ENCODE measurements around the gene UNCX. TPM values are rescaled to one million over a fixed set of nuclear protein-coding genes. Genes with fewer than 3 reads are reported as not detected.
"Not testable (repeated sequence)": the region's sequence is repeated elsewhere in the genome, so short reads cannot be mapped to it uniquely, and the experiment has no call there.

Gene UNCX
- not detected for polyA plus RNA-seq (2012; ENCODE audit: insufficient read depth, insufficient read length)

DNA sequence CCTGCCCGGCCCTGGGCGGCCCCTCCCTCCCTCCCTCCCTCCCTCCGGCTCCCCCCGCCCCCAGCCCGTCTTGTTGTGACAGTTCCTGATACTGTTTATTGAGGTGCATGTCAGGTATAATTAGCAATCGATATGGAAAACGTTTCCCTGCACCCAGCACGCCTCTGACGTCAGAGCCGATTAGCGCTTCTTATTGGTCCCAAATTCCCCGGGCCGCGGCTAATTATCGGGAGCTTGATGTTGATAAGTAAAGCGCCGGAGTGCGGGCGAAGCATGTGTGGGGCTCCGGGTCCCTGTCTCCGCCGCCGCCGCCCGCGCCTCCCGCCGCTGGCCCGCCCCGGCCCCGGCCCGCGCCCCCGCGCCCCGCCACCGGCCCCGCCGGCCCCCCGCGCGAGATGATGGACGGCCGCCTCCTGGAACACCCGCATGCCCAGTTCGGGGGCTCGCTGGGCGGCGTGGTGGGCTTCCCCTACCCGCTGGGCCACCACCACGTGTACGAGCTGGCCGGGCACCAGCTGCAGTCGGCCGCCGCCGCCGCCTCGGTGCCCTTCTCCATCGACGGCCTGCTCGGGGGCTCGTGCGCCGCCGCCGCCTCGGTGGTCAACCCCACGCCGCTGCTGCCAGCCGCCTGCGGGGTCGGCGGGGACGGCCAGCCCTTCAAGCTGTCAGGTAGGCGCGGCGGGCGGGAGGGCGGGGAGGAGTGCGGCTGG, at the start of gene UNCX:
UNCX (plus strand) TSS at position 250 of the 710 bp plus-strand sequence; CDS start at position 396, 146 bp downstream.
- DNase-seq (ENCODE audit: low read depth, low spot score): no peak
- H3K4me3 ChIP-seq (ENCODE audit: low read length): no peak within 1 kb of the TSS

- DNase-seq (ENCODE audit: low read depth, low spot score): no peak
- no peak overlapping the region for H3K4me3 ChIP-seq (ENCODE audit: low read length)
Observed at GRCh38 chr7:1187127-1187526, 45.5 kb upstream of the UNCX start.

GRCh38 chr7:1188720-1189294, 43.9 kb upstream of the UNCX start:
- no peak overlapping the region for H3K4me3 ChIP-seq (ENCODE audit: low read length)
- DNase-seq (ENCODE audit: low read depth, low spot score): no peak

GRCh38 chr7:1189986-1190772, 42.5 kb upstream of the UNCX start:
- H3K4me3 ChIP-seq (ENCODE audit: low read length): no peak overlapping the region
- DNase-seq (ENCODE audit: low read depth, low spot score): no peak

- DNase-seq (ENCODE audit: low read depth, low spot score): peak; percentile 82
- H3K4me3 ChIP-seq (ENCODE audit: low read length): peak overlapping the region; percentile 28
Observed at GRCh38 chr7:1192171-1192676, 40.4 kb upstream of the UNCX start.

GRCh38 chr7:1193593-1194424, 38.9 kb upstream of the UNCX start:
- H3K4me3 ChIP-seq (ENCODE audit: low read length): no peak overlapping the region
- no peak for DNase-seq (ENCODE audit: low read depth, low spot score)

- not testable (repeated sequence) for DNase-seq (ENCODE audit: low read depth, low spot score); H3K4me3 ChIP-seq (ENCODE audit: low read length)
Observed at GRCh38 chr7:1196441-1196840, 36.2 kb upstream of the UNCX start.

DNA sequence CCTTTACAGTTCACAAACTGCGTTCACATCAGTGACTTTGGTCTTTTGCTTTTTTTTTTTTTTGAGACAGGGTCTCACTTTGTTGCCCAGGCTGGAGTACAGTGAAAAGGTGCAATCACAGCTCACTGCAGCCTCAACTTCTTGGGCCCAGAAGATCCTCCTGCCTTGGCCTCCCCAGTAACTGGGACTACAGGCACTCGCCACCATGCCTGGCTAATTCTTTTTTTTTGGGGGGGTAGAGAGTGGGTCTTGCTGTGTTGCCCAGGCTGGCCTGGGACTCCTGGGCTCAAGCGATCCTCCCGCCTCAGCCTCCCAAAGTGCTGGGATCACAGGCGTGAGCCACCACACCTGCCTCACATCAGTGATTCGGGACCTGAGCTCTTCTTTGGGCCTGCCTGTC, 35.7 kb upstream of the UNCX start:
- no peak overlapping the region for H3K4me3 ChIP-seq (ENCODE audit: low read length)
- DNase-seq (ENCODE audit: low read depth, low spot score): no peak

GRCh38 chr7:1197997-1198625, 34.6 kb upstream of the UNCX start:
- no peak for DNase-seq (ENCODE audit: low read depth, low spot score)
- no peak overlapping the region for H3K4me3 ChIP-seq (ENCODE audit: low read length)

DNA sequence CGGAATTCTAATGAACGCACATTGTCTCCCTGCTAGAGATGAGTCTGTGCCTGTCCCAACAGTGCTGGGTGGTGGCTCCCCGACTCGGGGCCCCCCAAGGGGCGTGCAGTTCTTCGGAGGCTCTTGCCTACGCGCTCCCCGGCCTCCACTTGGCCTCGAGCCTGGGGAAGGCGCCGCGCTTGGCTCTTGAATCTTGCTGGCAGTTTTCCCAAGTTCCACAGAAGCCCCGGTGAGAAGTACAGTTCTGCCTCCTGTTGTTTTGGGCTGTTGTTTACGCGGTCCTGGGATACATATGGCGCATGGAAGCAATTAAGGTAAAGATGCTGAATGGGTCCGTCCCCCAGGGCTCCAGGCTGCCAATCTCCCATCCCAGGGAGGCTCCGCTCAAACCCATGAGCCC, 32.6 kb upstream of the UNCX start:
- no peak for DNase-seq (ENCODE audit: low read depth, low spot score)
- H3K4me3 ChIP-seq (ENCODE audit: low read length): no peak overlapping the region

DNA sequence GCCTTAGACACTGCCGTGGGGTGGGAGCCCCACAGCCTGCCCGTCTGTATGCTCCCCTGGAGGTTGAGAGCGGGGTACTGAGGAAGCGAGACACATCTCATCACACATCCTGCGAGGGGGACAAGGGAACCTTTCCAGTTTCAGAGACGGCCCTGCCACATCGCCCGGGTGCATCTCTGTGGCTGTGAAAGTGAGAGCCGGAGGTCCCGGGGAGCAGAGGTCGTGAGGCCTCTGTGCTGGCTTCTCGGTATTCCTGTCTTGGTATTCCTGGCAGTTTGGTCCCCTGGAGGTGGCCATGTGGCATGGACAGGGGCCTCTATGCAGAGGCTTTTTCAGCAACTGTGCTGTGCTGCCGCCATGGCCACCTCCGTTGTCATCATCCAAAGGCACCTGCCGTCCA, 30.8 kb upstream of the UNCX start:
- DNase-seq (ENCODE audit: low read depth, low spot score): no peak
- H3K4me3 ChIP-seq (ENCODE audit: low read length): no peak overlapping the region

- not testable (repeated sequence) for H3K4me3 ChIP-seq (ENCODE audit: low read length); DNase-seq (ENCODE audit: low read depth, low spot score)
Observed at GRCh38 chr7:1202914-1203313, 29.8 kb upstream of the UNCX start.

- no peak for DNase-seq (ENCODE audit: low read depth, low spot score)
- no peak overlapping the region for H3K4me3 ChIP-seq (ENCODE audit: low read length)
Observed at GRCh38 chr7:1204460-1205140, 28.1 kb upstream of the UNCX start.

DNA sequence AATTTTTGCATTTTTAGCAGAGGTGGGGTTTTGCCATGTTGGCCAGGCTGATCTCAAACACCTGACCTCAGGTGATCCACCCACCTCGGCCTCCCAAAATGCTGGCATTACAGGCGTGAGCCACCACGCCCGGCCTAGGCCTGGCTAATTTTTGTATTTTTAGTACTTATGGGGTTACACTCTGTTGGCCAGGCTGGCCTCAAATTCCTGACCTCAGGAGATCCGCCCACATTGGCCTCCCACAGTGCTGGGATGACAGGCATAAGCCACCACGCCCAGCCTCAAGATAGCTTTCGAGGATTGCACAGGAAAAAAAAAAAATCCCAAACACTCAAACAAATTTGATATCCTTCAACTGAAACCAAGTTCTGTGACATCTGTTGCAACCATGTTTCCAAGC, 26.9 kb upstream of the UNCX start:
- H3K4me3 ChIP-seq (ENCODE audit: low read length); DNase-seq (ENCODE audit: low read depth, low spot score): not testable (repeated sequence)

- DNase-seq (ENCODE audit: low read depth, low spot score): no peak
- H3K4me3 ChIP-seq (ENCODE audit: low read length): no peak overlapping the region
Observed at GRCh38 chr7:1209097-1209496, 23.6 kb upstream of the UNCX start.

- H3K4me3 ChIP-seq (ENCODE audit: low read length): no peak overlapping the region
- DNase-seq (ENCODE audit: low read depth, low spot score): no peak
Observed at GRCh38 chr7:1210321-1210978, 22.2 kb upstream of the UNCX start.

DNA sequence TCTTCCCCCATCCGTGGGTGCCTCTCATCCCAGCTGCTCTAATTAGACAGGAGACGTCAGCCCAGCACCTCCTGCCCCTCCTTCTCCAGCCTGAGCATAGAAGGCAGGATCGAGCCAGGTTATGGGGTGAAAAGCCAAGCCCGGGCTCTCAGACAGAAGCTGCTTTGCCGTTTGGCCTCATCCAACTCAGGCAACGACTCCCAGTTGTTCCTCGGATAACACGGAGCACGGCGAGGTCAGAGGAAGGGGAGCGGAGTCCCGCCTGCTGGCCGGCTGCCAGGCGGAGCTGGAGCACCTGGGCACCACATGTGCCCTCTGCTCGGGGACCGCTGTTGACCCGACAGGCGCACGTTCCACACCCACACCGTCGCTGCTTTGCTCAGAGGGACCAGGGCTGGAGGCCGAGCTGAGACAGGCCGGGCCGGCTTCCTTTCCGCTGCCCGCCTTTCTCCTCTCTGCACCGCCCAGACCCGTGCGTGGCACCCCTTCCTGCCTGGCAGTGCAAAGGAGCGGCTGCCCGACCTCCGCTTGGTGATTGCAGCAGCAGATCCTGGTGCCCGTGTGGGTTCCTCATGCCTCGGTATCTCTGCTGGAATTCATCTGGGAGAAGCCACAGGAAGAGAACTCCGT, 21.6 kb upstream of the UNCX start:
- H3K4me3 ChIP-seq (ENCODE audit: low read length): no peak overlapping the region
- no peak for DNase-seq (ENCODE audit: low read depth, low spot score)
